ENCODE data around the gene IFFO2. TPM values are rescaled to one million over a fixed set of nuclear protein-coding genes. Genes with fewer than 3 reads are reported as not detected.

Gene IFFO2
- total and polyA plus RNA-seq, 2 of the 8 experiments (the other 6 are each of a cell fraction or from before 2014, with no cell fraction given) = 6.6 to 10.4 TPM

- TF ChIP-seq KDM4A (IDR thresholded peaks at IDR 0.05; ENCODE audit: low read depth, low read length, severe bottlenecking) = no peak
- TF ChIP-seq PHF8 (conservative IDR thresholded peaks at IDR 0.05; ENCODE audit: low read depth, low read length) = no peak
- TF ChIP-seq ASH2L (IDR thresholded peaks at IDR 0.05; ENCODE audit: low read length) = no peak
These were observed 84.9 kb downstream of the IFFO2 start (continued) for GRCh38 chr1:18871401-18872070.
